Ectodermal cell (in vitro differentiated cells): ENCODE measurements around the gene RTBDN.
A peak's percentile ranks its signal among the peaks of the same experiment; 100 is the strongest.

Experiments
- H3K27ac ChIP-seq: 2 replicates; pipeline ENCODE4 v1.7.0; 2013; ENCODE audit warnings: mild to moderate bottlenecking, low read depth, low read length; ENCODE audit not compliant: insufficient read depth, poor library complexity, severe bottlenecking
- H3K27me3 ChIP-seq: 2 replicates; pipeline ENCODE4 v1.7.0; 2013; ENCODE audit warnings: mild to moderate bottlenecking, low read length; ENCODE audit not compliant: insufficient read depth, control insufficient read depth, poor library complexity, severe bottlenecking
- H3K36me3 ChIP-seq: one replicate; pipeline ENCODE4 v1.7.0; 2013; ENCODE audit warnings: low read length; ENCODE audit not compliant: control insufficient read depth, insufficient read depth
- H3K4me1 ChIP-seq: one replicate; pipeline ENCODE4 v1.7.0; 2013; ENCODE audit warnings: low read length; ENCODE audit not compliant: control insufficient read depth, insufficient read depth
- H3K4me3 ChIP-seq: 2 replicates; pipeline ENCODE4 v1.7.0; 2013; ENCODE audit warnings: low read depth, low read length, control low read depth; ENCODE audit not compliant: insufficient read depth
- H3K9me3 ChIP-seq: 2 replicates; pipeline ENCODE4 v1.7.0; 2013; ENCODE audit warnings: mild to moderate bottlenecking, low read length, moderate library complexity; ENCODE audit not compliant: control insufficient read depth
- WGBS, 2 experiments: methylation state at CpG; one replicate each; pipeline ENCODE4 v1.1.7; 2013; ENCODE audit warnings: missing lambda C conversion rate in 2 of 2; 5-methylcytosine and 5-hydroxymethylcytosine counted together

Gene RTBDN

GRCh38 chr19:12785431-12786031 lies 48.8 kb downstream of the RTBDN start:
- Histone ChIP-seq H3K4me1 (peaks cover 27% of the 10 kb centered on the region), H3K27ac (no peak overlapping the region)

GRCh38 chr19:12784871-12785430 lies 49.4 kb downstream of the RTBDN start:
- no peak overlapping the region for H3K27ac ChIP-seq
- no peaks in the 10 kb centered on the region for H3K36me3 ChIP-seq
- peaks cover 27% of the 10 kb centered on the region for H3K4me1 ChIP-seq
- H3K4me3 ChIP-seq, result no peak overlapping the region
- H3K9me3 ChIP-seq, result no peaks in the 10 kb centered on the region
- 83 to 91% methylated on average over 5 of the region's 5 CpGs for WGBS, 2 experiments
- H3K27me3 ChIP-seq, result no peaks in the 10 kb centered on the region

More at GRCh38 chr19:12785431-12786031, 48.8 kb downstream of the RTBDN start:
- no peak overlapping the region for H3K4me3 ChIP-seq
- H3K27me3 ChIP-seq, result peaks cover 4% of the 10 kb centered on the region
- no peaks in the 10 kb centered on the region for H3K9me3 ChIP-seq
- no peaks in the 10 kb centered on the region for H3K36me3 ChIP-seq
- 87 to 89% methylated on average over 4 of the region's 4 CpGs for WGBS, 2 experiments

GRCh38 chr19:12784394-12784870 lies 49.9 kb downstream of the RTBDN start:
- Histone ChIP-seq H3K4me1 (peaks cover 29% of the 10 kb centered on the region), H3K9me3 (no peaks in the 10 kb centered on the region), H3K27ac (no peak overlapping the region), H3K36me3 (no peaks in the 10 kb centered on the region), H3K4me3 (no peak overlapping the region), H3K27me3 (no peaks in the 10 kb centered on the region)
- 90 to 94% methylated on average over 10 of the region's 10 CpGs for WGBS, 2 experiments

GRCh38 chr19:12783849-12784393 lies 50.5 kb downstream of the RTBDN start:
- Histone ChIP-seq H3K36me3 (no peaks in the 10 kb centered on the region), H3K9me3 (no peaks in the 10 kb centered on the region), H3K27me3 (no peaks in the 10 kb centered on the region), H3K4me1 (peaks cover 29% of the 10 kb centered on the region), H3K4me3 (no peak overlapping the region), H3K27ac (no peak overlapping the region)
- 58 to 59% methylated on average over 18 to 19 of the region's 19 CpGs for WGBS, 2 experiments

- H3K36me3 ChIP-seq, result no peaks in the 10 kb centered on the region
- peak overlapping the region; percentile 52 for H3K4me3 ChIP-seq
- H3K9me3 ChIP-seq, result no peaks in the 10 kb centered on the region
- 17 to 23% methylated on average over 15 of the region's 16 CpGs for WGBS, 2 experiments
- H3K27ac ChIP-seq, result no peak overlapping the region
- peaks cover 4% of the 10 kb centered on the region for H3K27me3 ChIP-seq
- H3K4me1 ChIP-seq, result peaks cover 29% of the 10 kb centered on the region
These were observed 51.0 kb downstream of the RTBDN start for GRCh38 chr19:12783291-12783848.

- Histone ChIP-seq H3K27me3 (peaks cover 4% of the 10 kb centered on the region), H3K4me1 (peaks cover 24% of the 10 kb centered on the region)
- WGBS, 2 experiments, result 3% methylated on average over 88 of the region's 88 CpGs
These were observed 51.7 kb downstream of the RTBDN start for GRCh38 chr19:12782424-12783290.

GRCh38 chr19:12782174-12782423 lies 52.3 kb downstream of the RTBDN start:
- Histone ChIP-seq H3K9me3 (no peaks in the 10 kb centered on the region), H3K4me3 (peak overlapping the region; percentile 52), H3K4me1 (peaks cover 24% of the 10 kb centered on the region), H3K36me3 (no peaks in the 10 kb centered on the region), H3K27ac (no peak overlapping the region), H3K27me3 (peaks cover 4% of the 10 kb centered on the region)
- WGBS, 2 experiments, result 67 to 68% methylated on average over 12 of the region's 12 CpGs

More at GRCh38 chr19:12782424-12783290, 51.7 kb downstream of the RTBDN start:
- Histone ChIP-seq H3K36me3 (no peaks in the 10 kb centered on the region), H3K27ac (no peak overlapping the region), H3K4me3 (peak overlapping the region; percentile 52), H3K9me3 (no peaks in the 10 kb centered on the region)

GRCh38 chr19:12779162-12779993 lies 55.0 kb downstream of the RTBDN start:
- Histone ChIP-seq H3K4me1 (peaks cover 28% of the 10 kb centered on the region), H3K9me3 (no peaks in the 10 kb centered on the region), H3K36me3 (no peaks in the 10 kb centered on the region), H3K4me3 (no peak overlapping the region), H3K27me3 (peaks cover 11% of the 10 kb centered on the region), H3K27ac (no peak overlapping the region)
- WGBS, 2 experiments, result 75% methylated on average over 15 of the region's 15 CpGs

- Histone ChIP-seq H3K27ac (no peak overlapping the region), H3K4me3 (peak overlapping the region; percentile 48)
- 21 to 28% methylated on average over 6 of the region's 6 CpGs for WGBS, 2 experiments
These were observed 55.5 kb downstream of the RTBDN start for GRCh38 chr19:12778905-12779161.

More at GRCh38 chr19:12778905-12779161, 55.5 kb downstream of the RTBDN start:
- H3K9me3 ChIP-seq, result no peaks in the 10 kb centered on the region
- H3K27me3 ChIP-seq, result peaks cover 11% of the 10 kb centered on the region
- H3K36me3 ChIP-seq, result no peaks in the 10 kb centered on the region
- peaks cover 26% of the 10 kb centered on the region for H3K4me1 ChIP-seq
